Thymus (tissue), 11 donors: ENCODE measurements around the gene NOSIP. TPM values are rescaled to one million over a fixed set of nuclear protein-coding genes. Genes with fewer than 3 reads are reported as not detected.
A peak's percentile ranks its signal among the peaks of the same experiment; 100 is the strongest.

Experiments
- DNase-seq, 9 donors: peaks; one replicate each; pipeline ENCODE4 v3.0.0-alpha.2; 2013; ENCODE audit warnings: low spot score in 9 of 9, low read depth in 6 of 9, missing footprints in 1 of 9
- H3K27ac ChIP-seq, 2 donors: one replicate each; pipeline ENCODE4 v1.5.1; 2013; ENCODE audit warnings: control low read depth in 1 of 2, low read depth in 1 of 2, low read length in 1 of 2, mild to moderate bottlenecking in 1 of 2, moderate library complexity in 1 of 2
- H3K27me3 ChIP-seq, 2 donors: one replicate each; pipeline ENCODE4 v1.5.1; 2013; ENCODE audit warnings: low read length in 1 of 2; ENCODE audit not compliant: control insufficient read depth in 2 of 2, insufficient read depth in 1 of 2
- H3K36me3 ChIP-seq, 2 donors: one replicate each; pipeline ENCODE4 v1.5.1; 2013; ENCODE audit warnings: low read length in 1 of 2, mild to moderate bottlenecking in 1 of 2, moderate library complexity in 1 of 2; ENCODE audit not compliant: control insufficient read depth in 2 of 2, insufficient read depth in 2 of 2
- H3K4me1 ChIP-seq, 2 donors: one replicate each; pipeline ENCODE4 v1.5.1; 2013; ENCODE audit warnings: low read length in 2 of 2; ENCODE audit not compliant: control insufficient read depth in 2 of 2, insufficient read depth in 2 of 2
- H3K4me3 ChIP-seq, 2 donors: one replicate each; pipeline ENCODE4 v1.5.1; 2013; ENCODE audit warnings: low read length in 2 of 2, control low read depth in 1 of 2, mild to moderate bottlenecking in 1 of 2
- H3K9me3 ChIP-seq, 2 donors: one replicate each; pipeline ENCODE4 v1.5.1; 2013; ENCODE audit warnings: low read length in 1 of 2, mild to moderate bottlenecking in 1 of 2; ENCODE audit not compliant: control insufficient read depth in 2 of 2, insufficient read depth in 1 of 2
- WGBS: extraction: QIAGEN DNeasy Blood & Tissue Kit; methylation state at CpG from one replicate; pipeline ENCODE4 v1.1.7; 2013; 5-methylcytosine and 5-hydroxymethylcytosine counted together
- polyA plus RNA-seq: library from polyadenylated mRNA; stranded (reverse); fragments of 200-250 nt; gene quantifications from one replicate; pipeline ENCODE4 v1.2.3, GENCODE V29; 2013
- total RNA-seq: library from RNA; stranded (reverse); fragments of 120-200 nt; gene quantifications from one replicate; pipeline ENCODE4 v1.2.4, GENCODE V29; 2013
- donor health status: healthy.

Gene NOSIP
- total and polyA plus RNA-seq, 2 donors: 137 to 156 TPM

DNA sequence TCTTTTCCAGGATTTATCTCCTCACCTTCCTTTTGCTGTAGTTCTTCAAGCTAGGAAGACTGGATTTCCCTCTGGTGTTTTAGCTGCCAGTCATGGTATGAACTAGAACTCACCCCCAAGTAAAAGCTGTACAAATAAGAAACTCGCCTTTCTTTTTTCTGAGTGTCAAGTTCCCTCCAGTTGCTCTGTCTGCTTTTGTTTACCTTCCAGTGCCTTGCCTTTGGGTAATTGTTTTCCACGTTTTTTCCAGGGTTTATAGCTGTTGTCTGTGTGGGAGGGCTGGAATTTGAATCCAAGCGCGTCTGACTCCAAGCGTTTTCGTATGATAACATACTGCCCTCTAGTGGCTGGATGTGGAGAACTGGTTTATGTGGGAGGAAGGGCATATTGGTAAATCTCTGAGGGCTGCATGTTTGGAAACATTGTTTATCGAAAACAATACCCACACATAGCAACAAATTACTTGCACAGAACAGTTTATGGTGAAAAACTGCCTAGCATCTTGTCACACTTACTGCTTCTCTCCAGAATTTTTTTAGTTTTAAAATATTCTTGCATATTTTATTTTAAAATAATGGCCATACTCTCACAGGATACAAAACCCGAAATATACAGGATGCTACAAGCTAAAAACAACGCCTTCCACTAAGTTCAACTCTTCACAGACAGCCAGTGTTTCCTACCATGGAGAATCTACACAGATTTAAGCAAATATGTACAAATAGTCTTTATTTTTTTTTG is 33.4 kb downstream of the NOSIP start:
- Histone ChIP-seq H3K36me3 (peaks cover 0 to 3% of the 10 kb centered on the region in 2 donors), H3K27ac (peak overlapping the region; percentile 8 to 66), H3K27me3 (no peaks in the 10 kb centered on the region), H3K4me3 (no peak overlapping the region), H3K9me3 (no peaks in the 10 kb centered on the region), H3K4me1 (peaks cover 9 to 41% of the 10 kb centered on the region in 2 donors)
- 16% methylated on average over 9 of the region's 9 CpGs for WGBS
- peak in 8 of 9 donors; percentile 72 to 93 (median 88) for DNase-seq

DNA sequence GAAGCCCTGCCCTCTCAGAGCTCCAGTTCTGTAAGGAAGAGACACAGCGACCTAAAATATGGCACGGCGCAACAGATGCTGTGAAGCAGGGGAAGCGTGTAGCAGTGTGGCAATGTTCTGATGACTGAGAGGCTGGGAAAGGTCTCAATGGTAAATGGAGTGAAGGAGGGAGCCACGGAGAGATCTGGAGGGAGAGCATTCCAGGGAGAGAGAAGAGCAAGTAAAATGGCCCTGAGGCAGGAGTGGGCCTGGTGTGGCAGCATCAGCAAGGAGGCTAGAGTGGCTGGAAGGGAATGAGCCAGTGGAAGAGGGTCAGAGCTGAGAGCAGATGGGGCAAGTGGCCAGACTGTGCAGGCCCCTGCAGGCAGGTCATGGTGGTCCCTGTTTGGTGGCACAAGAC is 36.2 kb downstream of the NOSIP start:
- 75% methylated on average over 5 of the region's 5 CpGs for WGBS
- no peaks in the 10 kb centered on the region for H3K9me3 ChIP-seq
- H3K36me3 ChIP-seq: peaks cover 0 to 3% of the 10 kb centered on the region in 2 donors
- no peaks in the 10 kb centered on the region for H3K27me3 ChIP-seq
- peaks cover 5 to 30% of the 10 kb centered on the region in 2 donors for H3K4me1 ChIP-seq
- H3K27ac ChIP-seq: no peak overlapping the region
- DNase-seq: peak in 1 of 9 donors; percentile 27
- no peak overlapping the region for H3K4me3 ChIP-seq

DNA sequence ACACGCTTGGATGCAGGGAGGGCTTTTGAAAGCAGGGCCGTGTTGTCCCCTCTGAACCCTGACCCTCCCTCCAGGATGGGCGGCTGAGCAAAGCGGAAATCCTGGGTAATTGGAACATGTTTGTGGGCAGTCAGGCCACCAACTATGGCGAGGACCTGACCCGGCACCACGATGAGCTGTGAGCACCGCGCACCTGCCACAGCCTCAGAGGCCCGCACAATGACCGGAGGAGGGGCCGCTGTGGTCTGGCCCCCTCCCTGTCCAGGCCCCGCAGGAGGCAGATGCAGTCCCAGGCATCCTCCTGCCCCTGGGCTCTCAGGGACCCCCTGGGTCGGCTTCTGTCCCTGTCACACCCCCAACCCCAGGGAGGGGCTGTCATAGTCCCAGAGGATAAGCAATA is 37.3 kb downstream of the NOSIP start:
- H3K4me1 ChIP-seq: peaks cover 4 to 19% of the 10 kb centered on the region in 2 donors
- H3K27me3 ChIP-seq: no peaks in the 10 kb centered on the region
- H3K9me3 ChIP-seq: no peaks in the 10 kb centered on the region
- WGBS: 93% methylated on average over 14 of the region's 14 CpGs
- no peak for DNase-seq
- peaks cover 0 to 6% of the 10 kb centered on the region in 2 donors for H3K36me3 ChIP-seq
- H3K27ac ChIP-seq: no peak overlapping the region
- H3K4me3 ChIP-seq: no peak overlapping the region

DNA sequence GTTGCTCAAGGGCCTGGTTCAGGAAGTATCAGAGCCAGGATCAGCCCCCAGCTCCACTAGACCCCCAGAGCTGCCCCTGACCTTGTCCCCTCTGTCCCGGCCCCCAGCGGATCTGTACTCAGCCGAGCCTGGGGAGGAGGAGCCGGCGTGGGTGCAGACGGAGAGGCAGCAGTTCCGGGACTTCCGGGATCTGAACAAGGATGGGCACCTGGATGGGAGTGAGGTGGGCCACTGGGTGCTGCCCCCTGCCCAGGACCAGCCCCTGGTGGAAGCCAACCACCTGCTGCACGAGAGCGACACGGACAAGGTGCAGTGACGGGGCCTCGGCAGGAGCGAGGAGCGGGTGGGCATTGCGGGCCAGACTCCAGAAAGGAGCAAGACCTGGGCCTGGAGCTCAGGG is 37.9 kb downstream of the NOSIP start:
- 91% methylated on average over 16 of the region's 16 CpGs for WGBS
- no peak for DNase-seq
- peaks cover 0 to 6% of the 10 kb centered on the region in 2 donors for H3K36me3 ChIP-seq

DNA sequence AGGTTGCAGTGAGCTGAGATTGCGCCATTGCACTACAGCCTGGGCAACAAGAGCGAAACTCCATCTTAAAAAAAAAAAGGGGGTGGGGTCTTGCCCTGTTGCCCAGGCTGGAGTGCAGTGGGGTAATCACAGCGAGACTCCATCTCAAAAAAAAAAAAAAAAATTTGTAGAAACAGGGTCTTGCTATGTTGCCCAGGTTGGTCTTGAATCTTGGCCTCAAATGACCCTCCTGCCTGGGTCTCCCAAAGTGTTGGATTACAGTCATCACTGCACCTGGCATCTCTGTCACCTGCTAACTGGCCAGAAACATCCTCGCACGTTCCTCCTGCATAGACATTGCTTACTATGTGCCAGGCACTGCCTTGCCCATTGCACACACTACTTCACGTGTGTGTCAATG is 38.4 kb downstream of the NOSIP start:
- WGBS: 94% methylated on average over 6 of the region's 6 CpGs
- H3K4me1 ChIP-seq: peaks cover 0 to 15% of the 10 kb centered on the region in 2 donors
- no peak overlapping the region for H3K27ac ChIP-seq
- DNase-seq: no peak
- H3K27me3 ChIP-seq: no peaks in the 10 kb centered on the region
- H3K4me3 ChIP-seq: no peak overlapping the region
- peaks cover 0 to 6% of the 10 kb centered on the region in 2 donors for H3K36me3 ChIP-seq
- no peaks in the 10 kb centered on the region for H3K9me3 ChIP-seq

More for the DNA sequence above, 37.9 kb downstream of the NOSIP start:
- H3K4me1 ChIP-seq: peaks cover 4 to 18% of the 10 kb centered on the region in 2 donors
- H3K27me3 ChIP-seq: no peaks in the 10 kb centered on the region
- H3K9me3 ChIP-seq: no peaks in the 10 kb centered on the region
- no peak overlapping the region for H3K27ac ChIP-seq
- no peak overlapping the region for H3K4me3 ChIP-seq

DNA sequence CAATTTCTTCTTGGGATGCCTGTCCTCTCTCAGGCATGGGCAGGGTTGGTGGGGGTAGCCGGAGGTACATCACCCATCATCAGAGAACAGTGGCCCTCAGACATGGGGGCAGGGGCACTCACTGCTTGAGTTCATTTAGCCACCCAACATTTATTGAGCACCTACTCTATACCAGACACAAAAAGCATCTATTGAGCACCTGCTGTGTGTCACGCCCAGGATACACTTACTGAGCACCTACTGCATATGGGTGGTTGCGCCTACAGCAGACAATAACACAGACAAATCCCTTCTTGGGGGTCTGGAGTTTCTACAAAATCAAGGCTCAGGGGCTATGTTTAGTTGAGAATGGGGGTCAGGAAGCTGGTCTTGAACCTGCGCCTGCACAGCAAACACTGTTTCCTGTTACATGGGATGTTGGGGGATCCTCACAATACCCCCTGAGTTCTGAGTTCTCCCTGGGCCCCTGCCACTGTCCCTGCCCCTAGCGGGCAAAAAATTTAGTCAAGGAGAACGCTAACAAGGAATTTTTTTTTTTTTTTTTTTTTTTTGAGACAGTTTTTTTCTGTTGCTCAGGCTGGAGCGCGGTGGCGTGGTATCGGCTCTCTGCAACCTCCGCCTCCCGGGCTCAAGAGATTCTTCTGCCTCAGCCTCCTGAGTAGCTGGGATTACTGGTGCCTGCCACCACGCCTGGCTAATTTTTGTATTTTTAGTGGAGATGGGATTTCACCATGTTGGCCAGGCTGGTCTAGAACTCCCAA is 41.0 kb downstream of the NOSIP start:
- H3K27me3 ChIP-seq: peaks cover under 1 to 7% of the 10 kb centered on the region in 2 donors
- no peaks in the 10 kb centered on the region for H3K9me3 ChIP-seq
- H3K27ac ChIP-seq: no peak overlapping the region
- no peak for DNase-seq
- peaks cover 0 to 6% of the 10 kb centered on the region in 2 donors for H3K36me3 ChIP-seq
- 98% methylated on average over 13 of the region's 13 CpGs for WGBS
- peaks cover 10 to 22% of the 10 kb centered on the region in 2 donors for H3K4me1 ChIP-seq
- H3K4me3 ChIP-seq: no peak overlapping the region

DNA sequence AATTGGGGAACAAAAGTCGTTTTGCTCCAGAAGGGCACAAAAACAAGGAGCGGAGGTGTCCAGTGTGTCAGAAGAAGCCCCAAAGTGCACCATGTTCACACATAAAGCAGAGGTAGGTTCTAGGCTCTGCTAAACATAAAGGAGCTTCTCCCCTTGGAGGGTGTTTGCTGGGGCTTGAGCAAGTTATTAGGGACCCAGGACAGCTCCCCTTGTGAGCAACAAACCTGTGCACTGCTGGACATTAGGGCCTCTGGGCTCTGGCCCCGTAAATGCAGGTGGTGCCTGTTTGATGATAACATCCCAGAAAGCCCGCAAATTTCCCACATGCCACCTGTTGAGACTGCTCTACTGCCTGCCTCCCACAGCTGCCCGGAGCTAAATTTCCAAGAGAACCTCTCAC is 41.7 kb downstream of the NOSIP start:
- H3K27me3 ChIP-seq: peaks cover 4 to 14% of the 10 kb centered on the region in 2 donors
- DNase-seq: no peak
- WGBS: 85% methylated on average over 5 of the region's 5 CpGs
- H3K4me3 ChIP-seq: no peak overlapping the region
- H3K27ac ChIP-seq: no peak overlapping the region
- H3K9me3 ChIP-seq: no peaks in the 10 kb centered on the region
- H3K36me3 ChIP-seq: peaks cover 0 to 6% of the 10 kb centered on the region in 2 donors
- H3K4me1 ChIP-seq: peaks cover 15 to 24% of the 10 kb centered on the region in 2 donors

DNA sequence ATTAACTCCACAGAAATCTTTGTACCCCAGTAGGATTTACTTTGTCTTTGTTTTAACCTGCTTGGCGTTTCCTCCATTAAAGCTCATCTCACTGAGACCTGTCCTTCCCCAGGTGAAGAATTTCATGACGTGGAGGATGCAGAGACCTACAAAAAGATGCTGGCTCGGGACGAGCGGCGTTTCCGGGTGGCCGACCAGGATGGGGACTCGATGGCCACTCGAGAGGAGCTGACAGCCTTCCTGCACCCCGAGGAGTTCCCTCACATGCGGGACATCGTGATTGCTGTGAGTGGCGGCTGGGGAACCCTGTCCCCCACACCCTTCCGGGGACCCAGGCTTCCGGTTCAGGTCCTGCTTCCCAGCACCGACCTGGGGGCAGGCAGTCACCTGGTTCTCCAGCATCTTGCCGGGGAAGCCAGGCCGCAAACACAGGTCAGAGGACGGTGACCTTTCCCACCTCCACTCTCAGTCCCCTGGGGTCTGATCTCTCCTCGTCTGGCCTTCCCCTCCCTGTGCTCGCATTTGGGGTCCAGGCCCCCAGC is 43.4 kb downstream of the NOSIP start:
- WGBS: 91% methylated on average over 22 of the region's 22 CpGs
- peaks cover 0 to 6% of the 10 kb centered on the region in 2 donors for H3K36me3 ChIP-seq
- H3K27me3 ChIP-seq: peaks cover 4 to 25% of the 10 kb centered on the region in 2 donors
- no peak for DNase-seq
- H3K4me1 ChIP-seq: peaks cover 21 to 30% of the 10 kb centered on the region in 2 donors
- no peaks in the 10 kb centered on the region for H3K9me3 ChIP-seq
- no peak overlapping the region for H3K27ac ChIP-seq
- H3K4me3 ChIP-seq: no peak overlapping the region
